GM18517 (cell line): Measurements from ENCODE around the gene CTAG2.
"Not testable (repeated sequence)": the region's sequence is repeated elsewhere in the genome, so short reads cannot be mapped to it uniquely, and the experiment has no call there.

Experiments used
- ATAC-seq: cut with Tn5 transposase; IDR thresholded peaks from one replicate; pipeline ENCODE4 v1.9.1; 2021; ENCODE audit warnings: mild to moderate bottlenecking, moderate library complexity; ENCODE audit not compliant: unreplicated experiment

The CTAG2 gene

GRCh38 chrX:154653413-154653812, at the start of gene CTAG2:
Gene CTAG2, minus strand, starts transcription at chrX:154653579. Its CDS starts 64 bp downstream, at chrX:154653515.
- not testable (repeated sequence) for ATAC-seq

GRCh38 chrX:154698630-154699248, 45.4 kb upstream of the CTAG2 start:
- ATAC-seq, result no peak

- no peak for ATAC-seq
Measured at GRCh38 chrX:154696676-154697045, 43.3 kb upstream of the CTAG2 start.

- ATAC-seq, result no peak
Measured at GRCh38 chrX:154695911-154696675, 42.7 kb upstream of the CTAG2 start.

- ATAC-seq, result no peak
Measured at GRCh38 chrX:154693394-154693793, 40.0 kb upstream of the CTAG2 start.

GRCh38 chrX:154690438-154690837, 37.1 kb upstream of the CTAG2 start:
- ATAC-seq, result not testable (repeated sequence)

- not testable (repeated sequence) for ATAC-seq
Measured at GRCh38 chrX:154672084-154672483, 18.7 kb upstream of the CTAG2 start.

GRCh38 chrX:154670848-154671247, 17.5 kb upstream of the CTAG2 start:
- not testable (repeated sequence) for ATAC-seq

- no peak for ATAC-seq
Measured at GRCh38 chrX:154661899-154662298, 8.5 kb upstream of the CTAG2 start.

GRCh38 chrX:154661170-154661569, 7.8 kb upstream of the CTAG2 start:
- no peak for ATAC-seq

- no peak for ATAC-seq
Measured at GRCh38 chrX:154660541-154660940, 7.2 kb upstream of the CTAG2 start.

- no peak for ATAC-seq
Measured at GRCh38 chrX:154658957-154659356, 5.6 kb upstream of the CTAG2 start.

GRCh38 chrX:154658187-154658586, 4.8 kb upstream of the CTAG2 start:
- no peak for ATAC-seq

- ATAC-seq, result no peak
Measured at GRCh38 chrX:154657226-154657805, 3.9 kb upstream of the CTAG2 start.

- no peak for ATAC-seq
Measured at GRCh38 chrX:154655786-154656185, 2.4 kb upstream of the CTAG2 start.

GRCh38 chrX:154655346-154655745, 2.0 kb upstream of the CTAG2 start:
- ATAC-seq, result no peak

- ATAC-seq, result no peak
Measured at GRCh38 chrX:154654925-154655324, 1.5 kb upstream of the CTAG2 start.

GRCh38 chrX:154654372-154654771, 993 bp upstream of the CTAG2 start:
- ATAC-seq, result no peak

GRCh38 chrX:154653048-154653401, 354 bp downstream of the CTAG2 start:
- ATAC-seq, result no peak

GRCh38 chrX:154652311-154653047, 900 bp downstream of the CTAG2 start:
- no peak for ATAC-seq

- no peak for ATAC-seq
Measured at GRCh38 chrX:154650221-154650510, 3.2 kb downstream of the CTAG2 start.
